ENCODE measurements around the gene NRGN.

NRGN gene

GRCh38 chr11:124793466-124794278 lies 53.9 kb downstream of the NRGN start:
- DNase-seq: peak; percentile 69

GRCh38 chr11:124796312-124796711 lies 56.6 kb downstream of the NRGN start:
- no peak for DNase-seq

Data from CD4-positive, alpha-beta T cell treated with Interleukin-17A for 1 hour (primary cell).